ENCODE data around the gene RALGPS2.

Gene RALGPS2, protein sequence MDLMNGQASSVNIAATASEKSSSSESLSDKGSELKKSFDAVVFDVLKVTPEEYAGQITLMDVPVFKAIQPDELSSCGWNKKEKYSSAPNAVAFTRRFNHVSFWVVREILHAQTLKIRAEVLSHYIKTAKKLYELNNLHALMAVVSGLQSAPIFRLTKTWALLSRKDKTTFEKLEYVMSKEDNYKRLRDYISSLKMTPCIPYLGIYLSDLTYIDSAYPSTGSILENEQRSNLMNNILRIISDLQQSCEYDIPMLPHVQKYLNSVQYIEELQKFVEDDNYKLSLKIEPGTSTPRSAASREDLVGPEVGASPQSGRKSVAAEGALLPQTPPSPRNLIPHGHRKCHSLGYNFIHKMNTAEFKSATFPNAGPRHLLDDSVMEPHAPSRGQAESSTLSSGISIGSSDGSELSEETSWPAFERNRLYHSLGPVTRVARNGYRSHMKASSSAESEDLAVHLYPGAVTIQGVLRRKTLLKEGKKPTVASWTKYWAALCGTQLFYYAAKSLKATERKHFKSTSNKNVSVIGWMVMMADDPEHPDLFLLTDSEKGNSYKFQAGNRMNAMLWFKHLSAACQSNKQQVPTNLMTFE

DNA sequence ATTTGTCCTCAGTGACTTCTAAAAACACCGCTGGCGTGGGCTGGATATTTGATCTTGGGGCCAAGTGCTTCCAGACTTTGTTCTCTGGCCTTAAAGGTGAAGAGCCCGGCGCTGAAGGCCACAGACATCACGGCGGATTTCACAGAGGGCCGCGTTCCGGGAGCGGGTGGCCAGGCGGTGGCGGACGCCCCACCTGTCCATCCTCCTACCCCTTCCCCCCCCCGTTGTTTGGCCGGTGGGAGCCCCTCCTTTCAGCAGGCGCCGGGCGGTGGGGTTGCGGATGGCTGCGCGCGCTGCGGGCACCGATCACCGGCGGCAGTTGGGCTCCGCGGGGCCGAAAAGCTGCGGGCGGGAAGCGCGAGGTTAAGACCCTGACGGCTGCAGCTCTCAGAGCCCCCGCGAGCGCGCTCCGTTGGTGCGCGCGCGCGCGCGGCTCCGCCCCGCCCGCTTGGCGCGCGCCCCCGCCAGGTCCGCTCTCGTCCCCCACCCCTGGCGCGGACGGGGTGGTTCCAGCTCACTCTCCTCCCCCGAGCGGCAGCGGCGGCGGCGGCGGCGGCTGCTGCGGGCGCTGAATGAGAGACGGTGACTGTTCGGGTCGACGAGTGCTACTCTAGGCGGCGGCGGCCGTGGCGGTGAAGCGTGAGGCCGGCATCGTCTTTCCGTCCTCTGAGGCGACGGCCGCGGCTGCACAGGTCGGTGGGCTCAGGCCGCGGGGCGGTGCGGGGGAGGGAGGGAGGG lies at the start of gene RALGPS2:
RALGPS2 (plus strand) TSS at position 517 of the 738 bp plus-strand sequence. CDS start 51,521 bp downstream, outside the sequence.
- DNase-seq (ENCODE audit: low read depth, low spot score), result no peak

DNA sequence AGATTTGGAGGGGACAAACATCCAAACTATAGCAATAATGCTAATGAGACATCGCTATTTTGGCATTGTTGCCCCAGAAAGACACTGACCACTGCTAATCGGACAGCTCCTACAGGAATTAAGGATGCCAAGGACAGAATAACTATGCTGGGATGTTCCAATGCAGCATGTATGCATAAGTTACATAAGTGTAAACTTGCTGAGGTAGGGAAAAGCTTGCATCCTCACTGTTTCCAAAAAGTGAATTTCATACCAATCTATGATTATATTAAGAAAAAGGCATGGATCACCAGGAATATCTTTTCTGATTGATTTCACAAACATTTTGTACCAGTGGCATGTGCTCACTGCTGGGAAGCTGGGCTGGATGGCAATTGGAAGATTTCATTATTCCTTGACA lies 45.8 kb upstream of the RALGPS2 start:
- DNase-seq (ENCODE audit: low read depth, low spot score), result no peak

DNA sequence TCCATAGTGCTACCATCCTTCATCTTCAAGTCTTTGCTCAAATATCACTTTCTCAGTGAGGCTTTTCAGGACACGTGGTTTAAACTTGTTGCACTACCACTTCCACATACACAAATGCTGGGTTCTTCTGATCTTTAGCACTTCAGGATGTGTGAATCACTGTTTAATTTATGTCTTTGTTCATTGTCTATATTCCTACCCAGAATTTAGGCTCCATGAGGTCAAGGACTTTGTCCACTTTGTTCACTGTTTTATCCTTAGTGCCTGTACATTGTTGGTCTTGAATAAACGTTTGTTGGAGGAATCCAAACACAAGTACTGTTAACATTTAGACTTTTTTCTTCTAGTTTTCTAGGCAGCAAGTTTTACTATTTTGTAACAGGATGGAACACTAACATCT lies 42.6 kb upstream of the RALGPS2 start:
- DNase-seq (ENCODE audit: low read depth, low spot score), result no peak

DNA sequence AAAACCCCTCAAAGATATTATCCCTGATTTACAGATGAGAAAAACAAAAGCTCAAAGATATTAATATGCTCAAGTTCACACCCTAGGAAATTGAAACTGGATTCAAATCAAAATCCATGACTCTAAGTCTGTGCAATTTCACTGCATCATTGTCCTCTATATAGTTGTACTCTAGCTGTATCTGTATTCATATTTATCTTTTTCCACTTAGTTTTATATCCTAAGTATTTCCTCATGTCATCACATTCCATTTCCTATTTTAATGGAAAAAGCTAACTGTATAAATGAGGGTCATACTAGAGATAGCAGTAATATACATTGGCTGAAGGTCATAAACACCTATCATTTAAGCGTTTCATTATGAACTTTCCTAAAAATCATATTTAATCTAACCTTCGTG lies 42.2 kb upstream of the RALGPS2 start:
- DNase-seq (ENCODE audit: low read depth, low spot score), result no peak

DNA sequence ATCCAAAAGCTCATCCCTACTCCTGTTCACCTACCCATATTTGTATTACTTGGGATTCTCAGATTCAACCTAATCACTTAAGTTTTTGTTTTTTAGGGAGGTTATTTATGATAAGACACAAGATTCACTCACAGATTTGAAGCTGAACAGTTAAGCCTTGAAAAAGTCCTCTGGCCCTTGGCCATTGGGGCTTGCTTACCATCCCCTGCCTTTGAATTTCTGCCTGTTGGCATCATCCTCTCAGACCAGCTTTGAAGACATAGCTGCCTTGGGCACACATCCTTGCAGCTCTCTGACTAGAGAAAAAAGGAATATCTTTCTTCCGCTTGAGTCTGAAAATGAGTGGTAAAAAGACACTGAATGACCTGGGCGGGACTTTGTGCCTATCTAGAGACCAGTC lies 41.8 kb upstream of the RALGPS2 start:
- DNase-seq (ENCODE audit: low read depth, low spot score), result no peak

DNA sequence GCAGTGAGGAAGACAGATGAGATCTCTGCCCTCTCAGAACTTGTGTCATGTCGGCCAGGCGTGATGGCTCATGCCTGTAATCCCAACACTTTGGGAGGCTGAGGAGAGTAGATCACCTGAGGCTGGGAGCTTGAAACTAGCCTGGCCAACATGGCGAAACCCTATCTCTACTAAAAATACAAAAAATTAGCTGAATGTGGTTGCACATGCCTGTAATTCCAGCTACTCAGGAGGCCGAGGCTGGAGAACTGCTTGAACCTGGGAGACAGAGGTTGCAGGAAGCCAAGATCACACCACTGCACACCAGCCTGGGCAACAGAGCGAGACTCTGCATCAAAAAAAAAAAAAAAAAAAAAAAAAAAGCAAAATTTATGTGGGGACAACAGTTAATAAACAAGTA lies 40.9 kb upstream of the RALGPS2 start:
- DNase-seq (ENCODE audit: low read depth, low spot score), result no peak

DNA sequence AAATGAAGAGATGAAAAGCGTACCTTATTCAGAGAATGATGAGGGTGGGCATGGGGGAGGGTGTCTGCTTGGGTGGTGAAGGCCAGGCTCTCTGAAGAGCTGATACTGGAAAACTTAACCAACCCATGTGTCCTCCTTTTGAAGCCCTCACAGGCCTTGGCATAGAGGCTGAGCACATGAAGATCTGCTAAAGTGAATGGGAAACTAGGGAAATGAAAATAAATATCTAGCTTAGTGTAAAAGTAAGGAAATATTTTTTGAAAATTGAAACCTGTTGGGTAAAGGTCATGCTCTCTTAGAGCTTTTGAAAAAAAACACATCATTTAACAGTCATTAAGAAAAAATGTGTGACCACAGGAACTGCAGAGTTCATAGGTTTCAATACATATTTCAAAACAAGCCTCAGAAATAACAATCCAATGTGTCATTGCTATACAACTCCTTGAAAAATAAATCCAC lies 40.5 kb upstream of the RALGPS2 start:
- DNase-seq (ENCODE audit: low read depth, low spot score), result peak; percentile 33

DNA sequence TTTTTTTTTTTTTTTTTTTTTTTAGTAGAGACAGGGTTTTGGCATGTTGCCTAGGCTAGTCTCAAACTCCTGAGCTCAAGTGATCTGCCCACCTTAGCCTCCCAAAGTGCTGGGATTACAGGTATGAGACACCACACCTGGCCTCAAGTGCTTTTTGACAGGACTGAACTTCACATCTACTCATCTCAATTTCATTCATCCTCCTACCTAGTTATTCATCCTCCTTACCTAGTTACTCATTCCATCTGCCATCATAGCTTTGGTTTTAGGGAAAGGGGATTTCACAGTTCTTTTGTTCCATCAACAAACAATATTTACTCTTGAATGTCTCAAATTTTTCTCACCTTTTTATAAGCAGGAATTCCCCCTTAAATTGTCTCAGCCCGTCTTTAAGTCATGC lies 38.6 kb upstream of the RALGPS2 start:
- no peak for DNase-seq (ENCODE audit: low read depth, low spot score)

DNA sequence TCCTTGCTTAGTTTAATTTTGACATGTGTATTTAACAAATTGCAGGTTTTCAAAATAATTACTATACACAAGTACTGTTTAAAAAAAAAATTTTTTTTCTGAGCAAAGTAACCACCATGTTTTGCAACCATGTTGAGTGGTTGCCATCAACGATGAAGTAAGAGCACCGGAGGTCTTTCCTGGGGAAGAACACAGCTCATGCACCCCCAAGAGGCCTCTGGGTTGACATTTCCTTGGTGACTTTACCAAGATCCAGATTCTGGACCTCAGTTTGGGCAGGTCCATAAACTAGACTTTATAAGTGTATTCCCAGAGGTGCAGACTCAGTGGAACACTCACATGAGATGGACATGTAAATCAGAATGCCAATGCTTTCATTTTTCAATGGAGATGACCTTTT lies 36.8 kb upstream of the RALGPS2 start:
- DNase-seq (ENCODE audit: low read depth, low spot score), result no peak

DNA sequence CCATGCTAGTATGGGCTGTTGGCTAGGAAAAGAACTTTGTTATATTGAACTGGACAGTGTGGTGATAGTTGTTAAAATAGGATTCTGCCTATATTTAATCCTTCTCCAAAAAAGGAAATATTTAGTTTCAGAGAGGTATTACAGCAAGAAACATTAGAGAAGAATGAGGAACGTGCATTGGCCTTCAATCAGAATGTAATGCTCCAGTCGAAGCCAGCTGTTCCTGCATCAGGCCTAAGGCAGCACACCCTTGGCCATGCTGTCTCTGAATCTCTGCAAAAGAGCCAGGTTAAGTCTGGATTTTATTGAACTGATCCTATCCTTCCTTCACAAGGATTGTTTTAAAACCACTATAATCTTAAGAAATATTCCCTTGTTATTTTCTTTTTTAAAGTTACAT lies 35.3 kb upstream of the RALGPS2 start:
- no peak for DNase-seq (ENCODE audit: low read depth, low spot score)

DNA sequence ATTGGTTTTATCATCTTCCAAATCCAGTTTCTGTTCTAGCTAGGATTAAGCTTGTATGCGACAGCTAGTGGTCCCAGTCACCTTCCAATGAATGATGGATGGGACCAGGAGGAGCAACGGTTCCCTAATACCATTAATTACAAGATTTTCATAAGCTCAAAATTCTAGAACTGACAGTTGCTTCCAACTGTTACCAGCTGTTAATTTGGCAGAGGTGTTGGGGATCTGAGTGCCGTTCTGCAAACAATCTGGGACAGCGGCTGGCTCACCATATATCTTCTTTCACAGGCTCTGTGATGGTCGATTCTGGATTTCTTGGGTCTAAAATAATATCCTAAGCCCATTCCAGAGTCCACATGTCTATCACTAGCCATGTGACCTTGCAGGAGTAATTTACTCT lies 34.5 kb upstream of the RALGPS2 start:
- no peak for DNase-seq (ENCODE audit: low read depth, low spot score)

DNA sequence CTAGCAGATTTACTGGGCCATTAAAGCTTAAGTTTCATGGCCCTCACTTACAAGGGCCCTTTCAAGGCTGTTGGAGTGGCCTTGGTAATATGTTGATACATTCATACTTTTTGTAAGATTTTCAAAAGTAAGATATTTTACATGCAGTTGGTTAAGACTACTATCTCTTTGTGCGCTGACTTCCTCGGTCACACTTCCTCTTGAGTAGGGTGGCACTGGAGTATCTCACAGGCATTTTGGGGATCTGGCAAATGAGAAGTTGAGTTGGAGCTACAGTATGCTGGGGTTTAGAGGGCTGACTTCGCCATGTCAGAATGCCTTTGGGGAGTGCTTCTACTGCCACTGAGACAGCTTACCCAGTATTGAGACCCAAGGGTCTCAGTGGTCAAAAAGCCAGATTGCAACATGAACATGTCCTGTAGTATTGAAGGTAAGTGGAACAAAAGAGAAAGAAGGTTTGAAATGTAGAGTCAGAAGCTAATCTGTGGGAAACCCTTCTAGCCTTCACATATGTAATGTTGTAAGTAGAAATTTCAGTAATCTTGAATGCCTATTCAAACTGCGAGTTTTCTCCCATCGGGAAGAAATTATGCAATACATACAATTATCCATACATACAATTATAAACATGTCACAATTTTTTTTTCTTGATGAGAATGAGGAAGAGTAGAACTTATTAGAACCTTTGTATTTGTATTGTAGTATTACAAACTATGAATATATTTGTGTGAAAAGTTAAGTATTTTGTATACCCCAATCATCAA lies 32.3 kb upstream of the RALGPS2 start:
- DNase-seq (ENCODE audit: low read depth, low spot score), result no peak

DNA sequence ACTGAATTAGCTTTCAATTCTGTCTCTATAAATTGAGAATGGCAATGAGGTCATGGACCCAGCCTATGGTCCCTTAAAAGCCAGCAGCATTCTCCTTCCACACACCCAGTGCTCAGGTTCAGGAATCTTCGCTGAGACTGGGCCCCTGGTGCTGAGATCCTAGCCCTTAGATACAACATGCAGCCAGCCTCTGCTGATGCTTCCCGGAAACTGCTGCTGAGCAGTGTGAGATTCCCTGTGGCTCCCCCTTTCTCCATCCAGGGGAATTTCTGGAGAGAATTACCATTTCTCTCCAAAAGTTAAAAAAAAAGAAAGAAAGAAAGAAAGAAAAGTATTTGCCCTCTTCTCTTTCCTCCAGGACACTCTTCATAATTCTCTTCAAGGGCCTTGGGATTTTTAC lies 31.7 kb upstream of the RALGPS2 start:
- no peak for DNase-seq (ENCODE audit: low read depth, low spot score)

DNA sequence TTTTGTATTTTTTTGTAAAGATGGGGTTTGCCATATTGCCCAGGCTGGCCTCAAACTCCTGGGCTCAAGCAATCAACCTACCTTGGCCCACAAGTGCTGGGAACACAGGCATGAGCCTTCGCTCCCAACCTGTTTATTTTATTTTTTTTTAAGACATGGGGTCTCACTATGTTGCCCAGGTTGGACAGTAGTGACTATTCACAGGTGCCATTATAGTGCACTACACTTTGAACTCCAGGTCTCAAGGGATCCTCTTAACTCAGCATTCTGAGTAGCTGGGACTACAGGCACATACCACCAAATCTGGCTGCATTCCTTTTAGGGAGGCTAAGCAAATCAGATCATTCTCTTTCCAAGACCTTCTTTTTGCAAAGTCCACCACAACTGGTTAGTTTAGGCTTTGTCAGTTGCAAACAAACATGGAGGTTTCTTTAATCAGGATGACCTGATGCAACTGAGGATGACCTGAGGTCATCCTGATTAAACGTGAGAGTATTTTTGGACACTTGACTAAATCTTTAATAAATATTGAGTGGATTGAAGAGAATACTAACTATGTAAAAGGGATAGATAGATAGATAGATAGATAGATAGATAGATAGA lies 30.0 kb upstream of the RALGPS2 start:
- DNase-seq (ENCODE audit: low read depth, low spot score), result no peak

DNA sequence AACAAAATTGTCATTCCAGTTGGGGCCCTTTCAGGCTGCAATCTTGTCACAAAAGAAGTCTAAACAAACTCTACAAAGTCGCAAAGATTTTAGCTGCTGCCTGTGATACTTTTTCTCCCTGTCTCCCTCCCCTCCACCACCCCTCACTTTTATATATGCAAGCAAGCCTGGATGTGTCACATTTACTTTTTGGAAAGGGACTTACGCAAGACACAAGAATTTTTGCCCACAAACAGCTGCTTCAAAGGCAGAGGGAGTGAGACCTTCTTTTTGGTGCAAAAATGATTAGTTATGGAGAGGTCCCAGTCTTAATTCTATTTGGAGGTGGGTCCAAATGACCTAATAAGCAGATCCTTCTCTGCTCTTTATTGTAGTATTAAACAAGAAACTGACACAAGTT lies 22.9 kb upstream of the RALGPS2 start:
- no peak for DNase-seq (ENCODE audit: low read depth, low spot score)

DNA sequence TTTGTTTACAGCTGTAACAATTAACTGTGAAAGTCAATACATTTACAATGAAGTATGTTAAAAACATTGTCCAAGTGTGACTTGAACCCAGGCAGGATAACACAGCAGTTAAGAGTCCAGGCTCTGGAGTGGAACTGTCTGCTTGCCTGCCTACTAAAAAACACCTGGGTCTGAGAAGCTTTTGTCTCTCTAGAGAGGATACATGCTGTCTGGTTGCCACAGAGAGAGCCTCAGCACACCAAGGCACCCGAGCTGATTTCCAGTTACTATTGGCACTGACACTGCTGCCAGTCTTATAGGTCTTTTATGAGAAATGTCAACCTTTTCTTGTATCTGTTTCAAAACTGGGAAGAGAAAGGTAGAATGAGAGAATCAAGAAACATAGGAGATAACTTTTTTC lies 20.2 kb upstream of the RALGPS2 start:
- DNase-seq (ENCODE audit: low read depth, low spot score), result no peak

DNA sequence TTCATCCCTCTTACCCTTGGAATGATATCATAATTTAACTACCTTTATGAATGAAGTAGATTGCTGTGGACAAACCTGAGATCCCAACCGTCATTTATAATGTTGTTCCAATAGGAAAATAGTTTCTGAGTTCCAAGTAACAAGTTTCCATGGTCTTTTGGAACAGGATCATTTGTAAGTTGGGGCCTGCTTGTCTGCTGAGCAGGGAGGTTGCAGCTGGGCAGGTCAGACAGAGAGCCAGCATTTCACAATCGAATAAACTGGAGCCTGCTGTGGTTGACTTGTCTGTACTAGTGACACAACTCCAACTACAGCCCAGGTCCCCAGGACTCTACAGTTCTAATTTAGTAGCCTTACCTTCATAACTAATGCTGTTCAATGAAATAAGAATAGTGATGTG lies 18.6 kb upstream of the RALGPS2 start:
- no peak for DNase-seq (ENCODE audit: low read depth, low spot score)

DNA sequence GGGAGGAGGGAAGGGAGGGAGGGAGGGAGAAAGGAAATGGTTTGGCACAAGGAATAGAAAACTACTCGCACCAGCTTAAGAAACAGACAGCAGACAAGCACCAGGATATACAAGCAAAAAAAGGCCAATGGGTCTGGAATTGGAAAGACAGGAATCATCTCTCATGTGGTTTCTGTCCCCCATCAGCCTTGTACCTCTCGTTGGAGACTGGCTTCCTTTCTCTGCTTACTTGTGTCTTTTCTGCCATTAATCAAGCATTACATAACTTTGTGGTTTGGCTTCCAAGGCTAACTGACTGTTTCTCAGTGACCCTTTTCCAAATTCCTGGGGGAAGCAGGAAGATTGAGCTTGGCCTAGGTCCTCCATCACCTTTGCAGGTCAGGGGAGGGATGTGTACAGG lies 11.8 kb upstream of the RALGPS2 start:
- DNase-seq (ENCODE audit: low read depth, low spot score), result no peak

DNA sequence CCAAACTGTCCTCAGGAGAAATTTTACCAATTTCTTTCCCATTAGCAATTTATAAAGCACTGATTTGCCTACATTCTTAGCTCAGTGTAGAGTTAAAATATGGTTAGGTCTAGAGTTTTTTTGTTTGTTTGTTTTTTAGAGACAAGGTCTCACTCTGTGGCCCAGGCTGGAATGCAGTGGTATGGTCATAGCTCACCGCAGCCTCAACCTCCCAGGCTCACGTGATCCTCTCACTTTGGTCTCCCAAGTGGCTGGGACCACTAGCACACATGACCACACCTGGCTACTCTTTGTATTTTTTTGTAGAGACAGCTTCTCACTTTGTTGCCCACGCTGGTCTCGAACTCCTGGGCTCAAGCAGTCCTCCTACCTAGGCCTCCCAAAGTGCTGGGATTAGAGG lies 10.6 kb upstream of the RALGPS2 start:
- DNase-seq (ENCODE audit: low read depth, low spot score), result no peak

DNA sequence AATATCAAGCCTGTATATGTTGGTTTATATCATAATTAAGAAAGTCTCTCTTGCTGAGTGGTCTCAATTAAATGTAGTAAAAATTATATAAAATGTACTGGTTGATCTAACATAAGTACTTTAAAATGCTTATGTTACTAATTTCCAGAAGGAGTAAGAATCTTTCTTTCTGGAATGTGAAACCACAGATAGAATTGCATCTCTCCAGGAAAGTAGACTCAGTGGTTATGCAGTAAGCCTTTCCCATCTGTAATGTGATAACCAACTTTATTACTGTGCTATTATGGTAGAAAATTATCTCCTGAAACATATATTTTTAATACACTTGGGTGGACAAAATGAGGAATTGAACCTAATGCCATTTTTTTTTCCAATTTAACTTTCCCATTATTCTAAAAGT lies 8.9 kb upstream of the RALGPS2 start:
- DNase-seq (ENCODE audit: low read depth, low spot score), result no peak

DNA sequence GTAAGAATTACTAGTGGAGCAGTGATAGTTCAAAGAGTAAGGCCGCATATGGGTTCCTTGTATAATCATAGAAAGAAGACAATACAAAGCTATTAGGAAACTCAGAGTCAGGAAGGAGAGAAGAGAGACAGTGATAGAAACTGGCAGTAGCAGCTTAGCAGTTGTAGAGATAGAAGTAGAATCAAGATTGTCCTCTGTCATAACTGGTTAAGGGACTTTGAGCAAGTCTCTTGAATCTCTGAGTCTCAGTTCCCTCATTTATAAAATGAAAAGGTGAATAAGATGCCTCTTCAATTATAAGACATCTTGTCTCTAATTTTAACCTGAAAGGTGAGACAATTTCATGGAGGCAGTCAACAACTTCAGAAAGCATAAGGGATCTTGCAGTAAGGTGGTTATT lies 6.5 kb upstream of the RALGPS2 start:
- DNase-seq (ENCODE audit: low read depth, low spot score), result no peak

DNA sequence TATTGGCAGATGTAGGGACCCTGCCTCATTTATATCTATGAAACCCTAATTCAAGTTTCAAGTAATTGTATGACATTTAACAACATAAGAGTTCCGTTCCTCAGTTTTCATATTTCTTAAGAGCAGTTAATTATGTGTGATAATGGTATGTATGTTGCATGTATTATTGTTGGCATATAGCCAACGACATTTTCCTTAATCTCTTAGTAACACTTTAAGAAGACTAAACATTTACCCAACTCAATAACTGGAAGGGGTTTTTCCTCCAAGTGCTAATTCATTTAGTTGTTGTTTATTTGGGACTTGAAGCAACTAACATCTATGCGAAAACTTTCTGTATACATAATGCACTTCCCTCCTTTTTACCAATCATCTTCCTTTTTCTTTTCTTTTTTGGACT lies 1.5 kb upstream of the RALGPS2 start:
- DNase-seq (ENCODE audit: low read depth, low spot score), result no peak

All from smooth muscle cell of the brain vasculature (primary cell).